Right cardiac atrium (tissue), 5 donors: ENCODE measurements around the gene RPS6KA2. TPM values are rescaled to one million over a fixed set of nuclear protein-coding genes. Genes with fewer than 3 reads are reported as not detected.
A peak's percentile ranks its signal among the peaks of the same experiment; 100 is the strongest.

Experiments
- ATAC-seq, 2 donors: fragments of 200-7000 bp; cut with Tn5 transposase; one replicate each; pipeline versions ENCODE4 v1.8.0 to v1.9.1; 2020; ENCODE audit warnings: moderate library complexity in 2 of 2, mild to moderate bottlenecking in 1 of 2
- DNase-seq, 3 donors: peaks; one replicate each; pipeline ENCODE4 v3.0.0-alpha.2; 2020
- H3K27ac ChIP-seq: one replicate; pipeline ENCODE4 v1.5.1; 2013; ENCODE audit warnings: mild to moderate bottlenecking, low read length, control low read depth, moderate library complexity
- H3K27me3 ChIP-seq: one replicate; pipeline ENCODE4 v1.6.1; 2013; ENCODE audit not compliant: control insufficient read depth, insufficient read depth
- H3K4me1 ChIP-seq: one replicate; pipeline ENCODE4 v1.6.1; 2013; ENCODE audit warnings: low read length; ENCODE audit not compliant: control insufficient read depth, insufficient read depth
- H3K4me3 ChIP-seq: one replicate; pipeline ENCODE4 v1.5.1; 2013; ENCODE audit warnings: low read length, control low read depth
- H3K9me3 ChIP-seq: one replicate; pipeline ENCODE4 v1.6.1; 2013; ENCODE audit warnings: low read length; ENCODE audit not compliant: control insufficient read depth
- WGBS: extraction: QIAGEN DNeasy Blood & Tissue Kit; methylation state at CpG from one replicate; pipeline ENCODE4 v1.1.7; 2013; 5-methylcytosine and 5-hydroxymethylcytosine counted together
- intact Hi-C, 4 donors: fragments of 100-400 bp; cut with DNase I; formaldehyde crosslinking; loops; one replicate each; pipeline versions ENCODE4 v1.11.0 to v1.14.0; 2022 to 2023
- polyA plus RNA-seq: library from polyadenylated mRNA; stranded (reverse); fragments of 200-250 nt; gene quantifications from one replicate; pipeline ENCODE4 v1.2.3, GENCODE V29; 2013
- total RNA-seq, 4 donors: library from RNA; stranded (reverse); fragmentation: NEBNext Ultra II Directional; extraction: Animal tissue kit (Norgen Biotek cat#: 25700); gene quantifications; one replicate each; pipeline ENCODE4 v1.2.1, GENCODE V29; 2021
- donor health status: healthy with polysubstance abuse.
- donor health status: DM: no; HTN: yes; CAD: no.
- donor health status: DM: no; HTN: no; CAD: no.
- donor health status: DM: no; HTN: yes; CAD: no; lungs with severe emphysema.
- donor health status: DM: yes; HTN: yes; CAD: no.

The RPS6KA2 gene
- total and polyA plus RNA-seq, 5 donors: 34.0 to 80.9 (median 65.3) TPM

DNA sequence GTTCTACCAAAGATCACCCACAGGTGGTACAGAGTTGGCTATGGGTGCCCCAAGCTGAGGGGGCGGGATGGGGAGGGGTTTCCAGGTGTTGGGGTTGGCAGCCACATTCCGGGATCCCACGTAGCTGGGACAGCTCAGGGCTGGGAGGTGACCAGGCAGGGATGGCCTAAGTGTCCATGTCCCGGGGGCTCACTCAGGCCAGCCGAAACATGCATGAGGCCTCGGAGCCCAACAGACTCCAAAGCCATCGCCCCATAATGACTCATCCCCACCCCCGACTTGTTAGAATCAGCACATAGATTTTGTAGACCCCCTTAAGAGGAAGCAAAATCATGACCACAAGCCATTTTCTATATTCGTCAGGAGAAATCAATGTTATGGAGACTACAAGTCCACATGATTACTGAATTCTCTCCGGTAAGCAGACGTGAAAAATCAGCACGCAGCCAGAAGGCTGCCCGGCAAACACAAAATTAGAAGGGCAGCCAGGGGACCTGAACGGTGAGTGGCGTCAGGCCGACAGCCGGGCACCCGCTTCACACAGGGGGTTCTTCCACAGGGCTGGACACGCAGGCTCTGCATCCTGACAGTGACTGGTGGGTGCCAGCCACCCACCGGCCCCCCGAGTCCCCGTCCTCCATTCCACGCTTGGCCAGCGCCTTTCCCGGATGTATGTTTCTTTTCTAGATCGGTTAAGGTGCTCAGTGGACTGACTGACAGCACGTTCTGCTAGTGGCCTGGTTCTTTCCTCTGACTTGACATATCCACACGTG is 121.7 kb downstream of the RPS6KA2 start:
- ATAC-seq (no peak), DNase-seq (no peak)
- WGBS: 95% methylated on average over 28 of the region's 28 CpGs

DNA sequence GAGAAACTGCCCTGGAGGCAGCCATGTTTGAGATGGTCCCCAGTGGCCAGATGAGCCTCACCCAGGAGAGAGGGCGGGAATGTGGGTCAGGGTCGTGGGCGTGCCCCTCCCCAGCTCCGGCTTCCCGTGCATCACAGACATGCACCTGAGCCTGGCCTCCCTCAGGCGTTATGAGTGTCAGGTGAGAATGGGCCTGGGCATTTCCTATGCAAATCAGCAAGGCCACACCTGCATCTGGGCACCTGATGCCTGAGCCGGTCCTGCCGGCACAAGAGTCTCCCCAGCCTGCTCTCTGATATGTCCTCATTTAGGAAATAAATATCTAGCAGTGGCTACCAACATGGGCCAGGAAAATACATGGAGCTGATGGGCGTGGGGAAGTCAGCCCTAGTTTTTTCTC is 123.0 kb downstream of the RPS6KA2 start:
- H3K4me3 ChIP-seq: no peak overlapping the region
- DNase-seq (no peak), ATAC-seq (no peak)
- no peaks in the 10 kb centered on the region for H3K27me3 ChIP-seq
- no peaks in the 10 kb centered on the region for H3K9me3 ChIP-seq
- intact Hi-C loops: no loop called here
- 93% methylated on average over 9 of the region's 9 CpGs for WGBS
- no peaks in the 10 kb centered on the region for H3K4me1 ChIP-seq
- no peak overlapping the region for H3K27ac ChIP-seq

More for the DNA sequence above, 121.7 kb downstream of the RPS6KA2 start:
- Histone ChIP-seq H3K9me3 (no peaks in the 10 kb centered on the region), H3K4me3 (no peak overlapping the region), H3K27me3 (no peaks in the 10 kb centered on the region), H3K4me1 (no peaks in the 10 kb centered on the region), H3K27ac (no peak overlapping the region)
- intact Hi-C loops: no loop called here

DNA sequence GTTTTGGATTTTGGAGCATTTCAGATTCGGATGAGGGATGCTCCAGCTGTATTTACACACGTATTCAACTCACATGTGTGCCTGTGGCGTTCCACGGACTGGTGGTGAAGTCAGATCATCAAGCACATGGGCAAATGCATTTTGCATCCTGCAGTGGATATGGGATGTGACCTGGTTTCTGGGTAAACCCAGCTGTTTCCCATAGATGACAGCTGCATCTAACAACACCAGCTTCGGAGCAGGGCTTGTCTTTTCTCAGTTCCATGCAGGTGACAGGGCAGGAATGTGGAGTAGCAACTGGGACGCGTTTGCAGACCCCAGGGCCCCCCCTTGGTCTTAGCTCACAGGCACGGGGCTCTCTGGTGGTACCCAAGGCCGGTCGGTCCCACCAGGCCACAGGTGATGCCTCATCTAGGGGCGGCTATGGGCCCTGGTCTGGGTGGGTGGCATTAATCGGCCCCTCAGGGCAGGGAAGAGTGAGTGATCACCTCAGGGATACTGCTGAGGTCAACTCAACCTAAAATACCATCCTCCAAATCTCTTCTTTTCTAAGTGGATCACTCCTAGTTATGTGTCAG is 123.8 kb downstream of the RPS6KA2 start:
- ATAC-seq (no peak), DNase-seq (no peak)
- no peaks in the 10 kb centered on the region for H3K9me3 ChIP-seq
- H3K27ac ChIP-seq: no peak overlapping the region
- H3K27me3 ChIP-seq: no peaks in the 10 kb centered on the region
- WGBS: 88% methylated on average over 12 of the region's 12 CpGs
- intact Hi-C loops: no loop called here
- H3K4me1 ChIP-seq: no peaks in the 10 kb centered on the region
- no peak overlapping the region for H3K4me3 ChIP-seq

DNA sequence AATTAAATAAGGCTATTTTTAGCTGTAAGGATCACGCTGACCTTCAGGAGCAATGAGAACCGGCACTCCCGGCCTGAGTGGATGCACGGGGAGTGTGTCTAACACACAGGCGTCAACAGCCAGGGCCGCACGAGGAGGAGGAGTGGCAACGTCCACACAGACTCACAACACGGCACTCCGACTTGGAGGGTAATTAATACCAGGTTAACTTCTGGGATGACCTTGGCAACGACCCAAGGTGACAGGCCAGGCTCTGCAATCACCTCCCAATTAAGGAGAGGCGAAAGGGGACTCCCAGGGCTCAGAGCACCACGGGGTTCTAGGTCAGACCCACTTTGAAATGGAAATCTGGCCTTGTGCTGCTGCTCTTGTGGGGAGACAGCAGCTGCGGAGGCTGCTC is 124.6 kb downstream of the RPS6KA2 start:
- H3K9me3 ChIP-seq: no peaks in the 10 kb centered on the region
- ATAC-seq (peak in 1 of 2 donors; percentile 62), DNase-seq (peak in 1 of 3 donors; percentile 68)
- H3K4me3 ChIP-seq: no peak overlapping the region
- H3K27ac ChIP-seq: no peak overlapping the region
- H3K4me1 ChIP-seq: no peaks in the 10 kb centered on the region
- WGBS: 63% methylated on average over 14 of the region's 14 CpGs
- intact Hi-C loops: no loop called here
- no peaks in the 10 kb centered on the region for H3K27me3 ChIP-seq

DNA sequence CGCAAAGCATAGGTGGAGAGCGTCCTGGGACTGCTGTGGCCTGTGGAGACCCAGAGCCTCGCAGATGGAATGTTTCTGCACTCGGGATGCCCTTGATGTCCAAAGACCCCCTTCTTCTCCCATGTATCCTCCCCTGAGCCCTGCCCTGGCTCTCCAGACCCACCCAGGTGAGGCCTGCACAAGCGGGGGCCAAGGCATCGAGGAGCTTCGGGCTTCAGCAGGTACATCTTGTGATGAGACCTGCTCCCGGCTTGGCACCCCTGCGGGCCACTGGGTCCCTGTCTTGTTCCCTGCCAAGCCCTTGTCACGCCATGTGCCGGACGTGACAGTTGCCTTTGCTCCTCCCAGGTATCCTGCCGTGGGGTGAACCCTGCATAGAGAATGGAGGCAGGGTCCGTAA is 125.8 kb downstream of the RPS6KA2 start:
- H3K9me3 ChIP-seq: no peaks in the 10 kb centered on the region
- intact Hi-C loops: no loop called here
- ATAC-seq (no peak), DNase-seq (no peak)
- no peaks in the 10 kb centered on the region for H3K4me1 ChIP-seq
- WGBS: 90% methylated on average over 14 of the region's 14 CpGs
- H3K27ac ChIP-seq: no peak overlapping the region
- no peaks in the 10 kb centered on the region for H3K27me3 ChIP-seq
- no peak overlapping the region for H3K4me3 ChIP-seq

DNA sequence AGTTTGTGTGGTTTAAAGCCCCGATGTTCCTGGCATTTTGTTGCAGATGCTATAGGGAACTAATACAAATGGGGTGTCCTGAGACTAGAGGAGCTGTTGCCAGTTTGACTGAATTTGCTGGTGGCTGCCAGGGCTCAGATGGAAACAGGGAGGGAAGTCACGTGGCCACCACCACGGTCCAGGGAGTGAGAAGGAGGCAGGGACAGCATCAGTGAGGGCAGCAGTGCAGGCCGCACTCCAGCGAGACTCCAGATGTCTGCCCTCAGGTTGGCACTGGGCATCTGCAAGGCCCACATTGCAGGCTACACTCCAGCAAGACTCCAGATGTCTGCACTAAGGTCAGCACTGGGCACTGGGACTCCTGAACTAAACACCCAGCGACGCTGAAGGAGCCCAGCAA is 126.8 kb downstream of the RPS6KA2 start:
- no peak for DNase-seq
- H3K27me3 ChIP-seq: no peaks in the 10 kb centered on the region
- no peaks in the 10 kb centered on the region for H3K9me3 ChIP-seq
- intact Hi-C loops: no loop called here
- no peak overlapping the region for H3K27ac ChIP-seq
- 90% methylated on average over 7 of the region's 7 CpGs for WGBS
- ATAC-seq: no peak
- H3K4me1 ChIP-seq: no peaks in the 10 kb centered on the region
- no peak overlapping the region for H3K4me3 ChIP-seq

DNA sequence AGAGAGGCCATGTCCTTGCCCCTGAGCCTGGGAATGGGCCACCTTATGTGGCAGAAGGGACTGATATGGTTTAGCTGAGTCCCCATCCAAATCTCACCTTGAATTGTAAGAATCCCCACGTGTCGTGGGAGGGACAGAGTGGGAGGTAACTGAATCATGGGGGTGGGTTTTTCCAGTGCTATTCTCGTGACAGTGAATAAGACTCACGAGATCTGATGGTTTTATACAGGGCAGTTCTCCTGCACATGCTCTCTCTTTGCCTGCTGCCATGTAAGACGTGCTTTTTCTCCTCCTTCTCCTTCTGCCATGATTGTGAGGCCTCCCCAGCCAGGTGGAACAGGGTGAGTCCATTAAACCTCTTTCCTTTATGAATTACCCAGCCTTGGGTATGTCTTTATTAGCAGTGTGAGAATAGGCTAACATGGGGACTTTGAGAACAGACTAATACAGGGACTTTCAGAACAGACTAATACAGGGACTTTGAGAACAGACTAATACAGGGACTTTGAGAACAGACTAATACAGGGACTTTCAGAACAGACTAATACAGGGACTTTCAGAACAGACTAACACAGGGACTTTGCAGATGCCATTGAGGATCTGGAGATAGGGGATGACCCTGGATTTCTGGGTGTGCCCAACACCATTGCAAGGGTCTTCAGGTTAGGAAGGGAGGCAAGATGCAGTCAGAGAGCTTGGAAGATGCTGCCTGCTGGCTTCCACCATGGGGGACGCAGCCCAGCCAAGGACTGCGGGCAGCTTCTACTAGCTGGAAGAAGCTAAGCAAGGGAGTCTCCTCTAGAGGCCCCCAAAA is 127.5 kb downstream of the RPS6KA2 start:
- Histone ChIP-seq H3K4me1 (no peaks in the 10 kb centered on the region), H3K27me3 (no peaks in the 10 kb centered on the region), H3K27ac (no peak overlapping the region), H3K4me3 (no peak overlapping the region), H3K9me3 (no peaks in the 10 kb centered on the region)
- DNase-seq (no peak), ATAC-seq (no peak)
- WGBS: 94% methylated on average over 7 of the region's 7 CpGs
- intact Hi-C loops: no loop called here

DNA sequence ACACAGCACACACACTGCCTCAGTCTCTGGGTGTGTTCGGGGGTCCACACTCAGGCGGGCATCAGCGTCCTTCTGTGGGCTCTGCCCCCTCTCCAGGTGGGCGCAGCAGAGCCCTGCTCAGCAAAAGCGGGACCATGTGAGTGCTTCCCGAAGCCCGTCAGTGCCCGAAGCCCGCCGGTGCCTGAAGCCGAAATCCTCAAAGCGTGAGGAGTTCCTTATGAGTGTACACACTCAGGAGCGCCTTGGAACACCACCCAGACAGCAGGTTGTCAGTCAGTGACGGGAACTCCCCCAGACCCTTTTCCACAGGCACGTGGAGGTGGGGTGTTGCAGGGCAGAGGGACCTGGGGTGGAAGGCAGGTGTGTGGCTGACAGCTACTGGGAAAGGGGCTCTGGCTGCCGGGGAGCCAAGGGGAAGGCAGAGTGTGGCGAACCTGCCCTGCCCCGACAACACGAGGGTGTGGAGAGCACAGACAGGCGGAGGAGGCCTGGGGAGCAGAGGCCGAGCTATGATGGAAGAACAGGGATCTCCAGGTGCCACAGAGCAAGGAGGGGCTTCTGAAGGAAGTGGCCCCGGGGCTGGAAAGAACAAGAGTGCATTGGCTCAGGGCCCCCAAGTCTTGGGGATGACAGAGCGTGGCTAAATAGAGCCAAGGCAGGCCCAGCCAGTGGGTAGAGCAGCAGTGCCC is 128.2 kb downstream of the RPS6KA2 start:
- Histone ChIP-seq H3K27ac (no peak overlapping the region), H3K27me3 (no peaks in the 10 kb centered on the region), H3K9me3 (no peaks in the 10 kb centered on the region), H3K4me3 (no peak overlapping the region), H3K4me1 (no peaks in the 10 kb centered on the region)
- ATAC-seq: no peak
- WGBS: 95% methylated on average over 23 of the region's 23 CpGs
- no peak for DNase-seq
- intact Hi-C loops: no loop called here

DNA sequence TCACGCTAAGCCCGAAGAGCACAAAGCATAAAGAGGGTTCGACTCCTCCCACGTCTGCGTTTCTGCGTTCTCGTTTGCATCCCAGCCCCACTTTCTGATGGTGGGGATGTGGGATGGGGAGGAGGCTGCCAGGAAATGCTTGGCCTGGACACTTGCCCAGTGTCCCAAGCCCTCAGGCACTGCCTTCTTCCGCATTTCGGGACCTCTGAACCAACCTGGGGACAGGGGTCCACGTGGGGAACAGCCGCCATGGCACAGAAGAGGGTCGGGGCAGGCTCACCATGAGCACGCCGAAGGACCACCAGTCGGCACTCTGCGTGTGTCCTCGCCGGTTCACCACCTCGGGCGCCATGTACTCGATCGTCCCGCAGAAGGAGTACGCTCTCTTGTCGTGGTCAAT is 128.8 kb downstream of the RPS6KA2 start:
- 91% methylated on average over 25 of the region's 25 CpGs for WGBS
- no peaks in the 10 kb centered on the region for H3K4me1 ChIP-seq
- intact Hi-C loops: no loop called here

DNA sequence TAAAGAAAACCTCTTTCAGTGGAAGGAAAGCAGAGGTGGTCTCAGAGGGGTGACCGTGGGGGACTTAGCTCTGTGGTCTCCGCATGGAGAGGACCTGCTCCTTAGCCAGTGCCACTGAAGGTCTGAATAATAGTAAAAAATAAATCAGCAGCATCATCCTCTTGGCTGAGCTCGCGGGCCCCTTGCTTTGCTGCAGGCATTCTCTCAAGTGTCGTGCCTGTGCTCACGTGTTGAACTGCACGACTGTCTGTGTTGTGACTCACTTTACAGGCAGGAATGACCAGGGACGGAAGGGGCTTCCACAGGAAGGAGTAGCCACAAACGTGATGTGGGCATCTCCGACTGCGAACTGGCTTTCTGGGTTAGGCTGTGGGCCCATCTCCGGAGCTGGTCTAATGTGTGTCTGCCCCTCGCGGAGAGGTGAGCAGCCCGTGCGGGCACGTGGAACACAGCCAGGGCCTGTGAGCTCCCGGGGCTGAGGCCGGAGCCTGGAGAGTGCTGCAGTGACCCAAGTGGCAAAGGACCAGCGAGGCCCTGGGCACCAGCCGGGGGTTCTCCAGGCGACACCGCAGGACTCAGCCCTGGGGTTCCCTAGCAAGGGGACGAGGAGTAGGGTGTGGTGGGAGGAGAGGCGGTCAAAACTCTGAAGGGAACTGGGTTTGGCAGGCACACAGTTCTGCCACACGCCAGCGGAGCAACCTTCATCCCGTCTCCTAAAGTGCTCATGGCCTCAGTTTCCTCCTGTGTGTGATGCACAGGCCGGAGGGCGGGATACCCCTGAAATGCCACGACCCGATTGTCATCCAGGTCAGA is 129.8 kb downstream of the RPS6KA2 start:
- no peaks in the 10 kb centered on the region for H3K4me1 ChIP-seq
- 92% methylated on average over 32 of the region's 32 CpGs for WGBS
- ATAC-seq: no peak
- intact Hi-C loops: no loop called here
- no peaks in the 10 kb centered on the region for H3K9me3 ChIP-seq
- H3K4me3 ChIP-seq: no peak overlapping the region
- no peak for DNase-seq
- H3K27me3 ChIP-seq: no peaks in the 10 kb centered on the region
- H3K27ac ChIP-seq: no peak overlapping the region

More for the DNA sequence above, 128.8 kb downstream of the RPS6KA2 start:
- Histone ChIP-seq H3K27me3 (no peaks in the 10 kb centered on the region), H3K27ac (no peak overlapping the region), H3K9me3 (no peaks in the 10 kb centered on the region), H3K4me3 (no peak overlapping the region)
- DNase-seq (no peak), ATAC-seq (no peak)
